Activated CD4-positive, CD25-positive, alpha-beta regulatory T cell treated with anti-CD3 and anti-CD28 coated beads, Interleukin-2, amount 50 U/mL, for 16 hours (primary cell): ENCODE measurements around the gene RHO.

ENCODE experiments used
- DNase-seq: peaks from one replicate; pipeline ENCODE4 v3.0.0-alpha.2; 2020; ENCODE audit warnings: low read depth, low spot score

Gene RHO

DNA sequence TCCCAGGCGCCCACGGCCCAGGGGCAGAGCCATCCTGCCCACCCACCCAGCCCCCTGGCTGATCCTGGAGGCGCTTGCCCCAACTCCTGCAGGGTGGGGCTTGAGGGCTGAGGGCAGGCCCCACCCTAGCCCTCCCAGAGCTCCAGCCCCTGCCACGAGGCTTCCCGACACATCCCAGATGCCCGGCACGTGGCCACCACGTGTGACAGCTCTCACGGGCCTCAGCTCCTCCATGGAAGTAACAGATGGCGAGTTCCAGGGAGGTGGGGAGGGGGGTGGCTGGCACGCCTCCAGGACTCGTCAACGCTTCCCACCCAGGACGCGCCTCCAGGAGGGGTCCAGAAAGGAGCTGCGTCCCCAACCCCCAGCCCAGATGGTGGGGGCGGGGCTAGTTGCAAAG lies 48.9 kb downstream of the RHO start:
- DNase-seq: no peak

DNA sequence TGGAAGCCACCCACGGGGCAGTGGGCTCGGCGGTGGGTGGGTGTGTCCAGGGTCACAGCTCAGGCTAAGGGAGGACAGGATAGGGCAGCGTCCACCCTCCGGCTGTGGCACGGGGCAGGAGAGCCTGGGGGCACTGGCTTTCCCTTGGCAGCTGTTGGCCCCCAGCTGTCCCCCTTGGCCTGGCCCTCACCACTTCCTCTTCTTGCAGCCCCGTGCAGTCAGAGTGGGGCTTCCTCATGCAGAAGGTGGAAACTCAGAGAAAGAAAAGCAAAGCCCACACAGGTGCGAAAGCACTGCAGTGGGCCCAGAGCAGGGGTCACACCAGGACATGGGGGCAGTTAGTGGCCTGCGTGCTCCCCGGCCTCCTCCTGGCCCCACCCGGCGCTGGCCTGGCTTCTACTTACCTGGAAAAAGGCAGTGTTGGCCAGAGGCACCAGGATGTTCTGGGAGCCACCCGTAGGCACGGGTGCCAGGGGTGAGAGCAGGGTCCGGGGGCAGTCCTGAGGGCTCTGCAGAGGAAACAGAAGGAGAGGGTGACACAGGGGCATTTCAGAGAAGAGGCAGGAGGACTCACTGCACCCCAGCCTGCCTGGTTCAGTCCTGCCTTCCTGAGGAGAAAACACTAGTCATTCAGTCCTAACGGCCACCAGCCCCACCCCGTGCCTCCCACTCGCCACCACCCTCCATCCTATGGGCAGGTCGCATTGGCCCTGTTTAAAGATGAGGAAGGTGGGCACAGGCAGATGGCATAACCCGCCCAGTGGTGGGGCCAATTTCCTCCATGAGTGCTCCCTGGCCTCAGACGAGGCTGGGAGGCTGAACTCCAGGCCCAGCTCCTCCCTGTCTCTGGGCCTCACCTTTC lies 49.7 kb downstream of the RHO start:
- DNase-seq: no peak

DNA sequence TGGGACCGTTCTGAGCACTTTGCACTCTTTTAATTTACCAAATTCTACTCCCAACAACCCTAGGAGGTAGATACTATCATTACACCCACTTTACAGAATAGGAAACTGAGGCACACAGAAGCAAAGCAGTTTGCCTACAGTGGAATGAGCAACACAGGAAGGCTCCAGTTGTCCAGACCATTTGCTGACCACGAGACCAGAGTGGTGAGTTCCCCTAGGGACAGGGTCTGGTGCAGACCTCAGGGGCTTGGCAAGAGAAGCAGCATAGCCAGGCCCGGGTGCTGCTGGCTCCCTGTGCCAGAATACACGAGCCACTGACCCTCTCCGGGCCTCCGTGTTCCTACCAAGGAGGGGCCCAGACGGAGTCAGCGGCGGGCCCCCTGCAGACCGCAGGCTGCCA lies 51.6 kb downstream of the RHO start:
- DNase-seq: no peak

DNA sequence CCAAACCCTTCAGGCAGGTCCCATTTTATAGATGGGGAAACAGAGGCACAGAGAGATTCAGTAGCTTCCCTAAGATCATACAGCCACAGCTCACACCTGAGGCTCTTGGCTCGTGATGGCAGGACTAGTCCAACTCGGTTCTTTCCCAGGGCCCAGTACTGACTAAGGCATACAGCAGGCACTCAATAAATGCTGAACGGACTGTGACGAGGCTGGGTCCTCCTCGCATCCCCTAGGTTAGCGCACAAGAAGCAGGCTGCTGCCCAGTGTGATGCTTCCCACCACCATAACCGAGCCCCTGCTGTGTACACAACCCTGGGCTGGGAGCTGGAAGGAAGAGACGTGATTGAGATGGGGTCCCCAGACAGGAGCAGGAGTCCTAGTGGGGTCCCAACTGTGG lies 53.2 kb downstream of the RHO start:
- no peak for DNase-seq

DNA sequence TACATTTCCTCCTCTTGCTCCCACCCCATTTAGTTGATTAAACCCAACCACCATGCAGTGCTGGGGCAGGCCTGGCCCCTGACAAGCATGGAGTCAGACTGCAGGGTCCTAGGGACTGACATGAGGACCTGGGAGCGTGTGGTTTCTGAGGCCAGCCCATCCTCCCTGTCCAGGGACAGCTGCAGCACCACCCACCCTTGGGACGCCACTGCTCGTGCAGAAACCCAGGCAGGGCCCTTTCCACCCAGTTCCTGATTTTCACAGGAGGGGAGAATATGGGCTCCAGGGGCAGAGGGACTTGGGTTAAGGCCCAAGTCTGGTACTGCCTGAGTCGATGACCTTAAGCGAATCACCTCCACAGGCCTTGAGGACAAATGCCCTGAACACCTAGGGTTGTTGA lies 54.4 kb downstream of the RHO start:
- DNase-seq: no peak

DNA sequence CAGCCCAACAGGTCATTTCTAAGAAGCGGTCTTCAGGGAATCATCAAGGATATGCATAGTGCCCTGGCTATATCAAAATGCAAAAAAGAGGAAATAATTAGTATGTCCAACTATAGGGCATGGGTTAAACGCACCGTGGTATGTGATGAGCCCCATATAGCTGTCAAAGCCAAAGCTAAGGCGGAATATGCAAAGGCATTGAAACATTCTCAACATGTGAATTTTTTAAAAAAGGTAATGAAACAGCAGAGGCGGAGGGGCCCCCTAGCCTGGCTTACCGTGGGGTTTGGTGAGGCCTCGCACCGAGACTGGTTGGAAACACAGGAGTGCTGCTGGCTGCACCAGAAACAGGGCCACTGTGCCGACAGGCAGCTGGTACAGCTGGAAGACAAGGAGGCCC lies 54.9 kb downstream of the RHO start:
- DNase-seq: no peak

DNA sequence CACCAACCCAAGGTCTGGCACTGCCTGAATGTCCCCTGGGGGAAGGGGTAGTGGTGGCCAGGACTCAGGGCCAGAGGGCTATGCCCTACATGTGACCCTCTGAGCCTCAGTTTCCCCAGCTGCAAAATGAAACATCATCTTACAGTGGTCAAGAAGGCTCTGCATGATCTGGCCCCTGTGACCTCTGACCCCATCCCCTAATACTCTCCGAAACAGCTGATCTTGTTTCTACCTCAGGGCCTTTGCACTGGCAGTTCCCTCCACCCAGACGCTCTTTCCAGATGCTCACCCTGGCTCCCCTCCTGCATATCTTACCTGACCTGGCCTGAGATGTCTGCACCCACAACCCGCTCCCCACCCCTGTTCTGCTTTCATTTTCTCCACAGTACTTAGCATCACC lies 56.2 kb downstream of the RHO start:
- DNase-seq: no peak
